H9 (cell line): ENCODE results near the gene ITGB8. TPM values are rescaled to one million over a fixed set of nuclear protein-coding genes. Genes with fewer than 3 reads are reported as not detected.

Source experiments
- DNase-seq: peaks from one replicate; pipeline ENCODE4 v3.0.0-alpha.2; 2017
- H2AFZ ChIP-seq: one replicate; pipeline ENCODE4 v1.6.1; 2013; ENCODE audit warnings: mild to moderate bottlenecking, low read length, control low read depth, moderate library complexity
- H2AK5ac ChIP-seq: 2 replicates; pipeline ENCODE4 v1.6.1; 2013; ENCODE audit warnings: low read length, control low read depth, mixed read lengths; ENCODE audit not compliant: insufficient read length
- H2BK120ac ChIP-seq: one replicate; pipeline ENCODE4 v1.6.1; 2013; ENCODE audit warnings: low read depth, mild to moderate bottlenecking, low read length, control low read depth, inconsistent platforms; ENCODE audit not compliant: poor library complexity, severe bottlenecking
- H2BK12ac ChIP-seq: 2 replicates; pipeline ENCODE4 v1.6.1; 2013; ENCODE audit warnings: low read length, control low read depth, mixed read lengths, low read depth; ENCODE audit not compliant: insufficient read length
- H2BK15ac ChIP-seq: 2 replicates; pipeline ENCODE4 v1.6.1; 2013; ENCODE audit warnings: low read depth, low read length, control low read depth
- H2BK20ac ChIP-seq: one replicate; pipeline ENCODE4 v1.6.1; 2013; ENCODE audit warnings: low read depth, mild to moderate bottlenecking, low read length, control low read depth, inconsistent platforms; ENCODE audit not compliant: poor library complexity, severe bottlenecking
- H2BK5ac ChIP-seq: 2 replicates; pipeline ENCODE4 v1.6.1; 2013; ENCODE audit warnings: low read length, control low read depth, mixed read lengths; ENCODE audit not compliant: insufficient read length
- H3K14ac ChIP-seq: 2 replicates; pipeline ENCODE4 v1.6.1; 2013; ENCODE audit warnings: low read length, control low read depth; ENCODE audit not compliant: insufficient read depth
- H3K18ac ChIP-seq: 2 replicates; pipeline ENCODE4 v1.6.1; 2013; ENCODE audit warnings: low read depth, mild to moderate bottlenecking, mixed read lengths, low read length, control low read depth; ENCODE audit not compliant: insufficient read length
- H3K23ac ChIP-seq: 2 replicates; pipeline ENCODE4 v1.6.1; 2013; ENCODE audit warnings: low read length, control low read depth, mixed read lengths, low read depth; ENCODE audit not compliant: insufficient read length
- H3K23me2 ChIP-seq: 2 replicates; pipeline ENCODE4 v1.6.1; 2013; ENCODE audit warnings: low read depth, mild to moderate bottlenecking, mixed read lengths, low read length, control low read depth; ENCODE audit not compliant: insufficient read length, poor library complexity, severe bottlenecking
- H3K27ac ChIP-seq: 2 replicates; pipeline ENCODE4 v1.5.1; 2013; ENCODE audit warnings: low read length, control low read depth, mixed read lengths, low read depth; ENCODE audit not compliant: insufficient read length
- H3K27me3 ChIP-seq: 2 replicates; pipeline ENCODE4 v1.6.1; 2013; ENCODE audit warnings: low read length, control low read depth, inconsistent platforms; ENCODE audit not compliant: insufficient read depth
- H3K4ac ChIP-seq: 2 replicates; pipeline ENCODE4 v1.6.1; 2013; ENCODE audit warnings: low read depth, mild to moderate bottlenecking, control low read depth, inconsistent platforms, low read length, moderate library complexity
- H3K4me1 ChIP-seq: 2 replicates; pipeline ENCODE4 v1.6.1; 2013; ENCODE audit warnings: low read length, control low read depth, inconsistent platforms; ENCODE audit not compliant: insufficient read depth
- H3K4me2 ChIP-seq: 2 replicates; pipeline ENCODE4 v1.6.1; 2013; ENCODE audit warnings: low read length, control low read depth, mixed read lengths; ENCODE audit not compliant: insufficient read length, insufficient read depth
- H3K56ac ChIP-seq: 2 replicates; pipeline ENCODE4 v1.6.1; 2013; ENCODE audit warnings: low read depth, mild to moderate bottlenecking, mixed read lengths, low read length, control low read depth; ENCODE audit not compliant: insufficient read length
- H3K79me1 ChIP-seq: 2 replicates; pipeline ENCODE4 v1.6.1; 2013; ENCODE audit warnings: low read depth, mild to moderate bottlenecking, moderate library complexity, low read length, control low read depth, inconsistent platforms; ENCODE audit not compliant: insufficient read depth, poor library complexity, severe bottlenecking
- H3K79me2 ChIP-seq: 2 replicates; pipeline ENCODE4 v1.6.1; 2013; ENCODE audit warnings: low read length, control low read depth, inconsistent platforms; ENCODE audit not compliant: insufficient read depth
- H3K9ac ChIP-seq: 2 replicates; pipeline ENCODE4 v1.6.1; 2013; ENCODE audit warnings: low read length, control low read depth, mixed read lengths; ENCODE audit not compliant: insufficient read length; ENCODE audit errors: extremely low read depth
- H3K9me3 ChIP-seq: one replicate; pipeline ENCODE4 v1.6.1; 2013; ENCODE audit warnings: low read depth, low read length, inconsistent platforms; ENCODE audit not compliant: control insufficient read depth
- H3T11ph ChIP-seq: one replicate; pipeline ENCODE4 v1.6.1; 2013; ENCODE audit warnings: mild to moderate bottlenecking, low read length, control low read depth, inconsistent platforms
- H4K20me1 ChIP-seq: one replicate; pipeline ENCODE4 v1.6.1; 2013; ENCODE audit not compliant: control insufficient read depth, insufficient read length, insufficient read depth
- H4K5ac ChIP-seq: 2 replicates; pipeline ENCODE4 v1.6.1; 2013; ENCODE audit warnings: low read depth, mild to moderate bottlenecking, mixed read lengths, low read length, control low read depth; ENCODE audit not compliant: insufficient read length
- H4K8ac ChIP-seq: replicated peaks from 2 replicates; pipeline ENCODE4 v1.6.1; 2013; ENCODE audit warnings: low read length, control low read depth, mixed read lengths, low read depth; ENCODE audit not compliant: insufficient read length
- H4K91ac ChIP-seq: 2 replicates; pipeline ENCODE4 v1.6.1; 2013; ENCODE audit warnings: low read depth, mild to moderate bottlenecking, moderate library complexity, mixed read lengths, low read length, control low read depth; ENCODE audit not compliant: insufficient read length
- H3K27ac Mint-ChIP-seq, 3 experiments: 2 replicates in 2 of 3; 3 replicates in 1 of 3; pipeline ENCODE4 v1.8.0; 2020 to 2021; ENCODE audit warnings: mixed read lengths in 3 of 3, mild to moderate bottlenecking in 1 of 3, moderate library complexity in 1 of 3
- H3K27me3 Mint-ChIP-seq: 2 replicates; pipeline ENCODE4 v1.8.0; 2021; ENCODE audit warnings: low read depth, mild to moderate bottlenecking, moderate library complexity, mixed read lengths
- H3K36me3 Mint-ChIP-seq, 3 experiments: 2 replicates in 2 of 3; 3 replicates in 1 of 3; pipeline ENCODE4 v1.8.0; 2020 to 2021; ENCODE audit warnings: low read depth in 3 of 3, mixed read lengths in 3 of 3; ENCODE audit not compliant: insufficient read depth in 1 of 3
- H3K4me1 Mint-ChIP-seq, 2 experiments: 2 replicates each; pipeline ENCODE4 v1.8.0; 2020; ENCODE audit warnings: mixed read lengths in 2 of 2
- H3K4me3 Mint-ChIP-seq, 2 experiments: 2 replicates in 1 of 2; 3 replicates in 1 of 2; pipeline ENCODE4 v1.8.0; 2020 to 2021; ENCODE audit warnings: mild to moderate bottlenecking in 2 of 2, mixed read lengths in 2 of 2, moderate library complexity in 1 of 2
- H3K9me3 Mint-ChIP-seq, 2 experiments: 2 replicates in 1 of 2; 3 replicates in 1 of 2; pipeline ENCODE4 v1.8.0; 2020; ENCODE audit warnings: mild to moderate bottlenecking in 2 of 2, mixed read lengths in 2 of 2, moderate library complexity in 1 of 2
- WGBS: extraction: QIAGEN DNeasy Blood & Tissue Kit; methylation state at CpG from one replicate; pipeline ENCODE4 v1.1.7; 2013; ENCODE audit warnings: missing lambda C conversion rate, low lambda C conversion rate, mixed read lengths; ENCODE audit not compliant: insufficient read length; ENCODE audit errors: extremely low coverage; 5-methylcytosine and 5-hydroxymethylcytosine counted together
- total RNA-seq: library from RNA; stranded (reverse); gene quantifications from 2 replicates; pipeline ENCODE4 v1.2.1, GENCODE V29; 2021
- TF ChIP-seq, protein P1 (sequence below): fragments of 200-600 bp; sonication (generic); conservative IDR thresholded peaks from 3 replicates; pipeline ENCODE4 v1.8.0; 2021; ENCODE audit warnings: antibody characterized with exemption, mild to moderate bottlenecking

ITGB8 gene
- total RNA-seq, 1 experiment from 2014 or later = 7.6 TPM

DNA sequence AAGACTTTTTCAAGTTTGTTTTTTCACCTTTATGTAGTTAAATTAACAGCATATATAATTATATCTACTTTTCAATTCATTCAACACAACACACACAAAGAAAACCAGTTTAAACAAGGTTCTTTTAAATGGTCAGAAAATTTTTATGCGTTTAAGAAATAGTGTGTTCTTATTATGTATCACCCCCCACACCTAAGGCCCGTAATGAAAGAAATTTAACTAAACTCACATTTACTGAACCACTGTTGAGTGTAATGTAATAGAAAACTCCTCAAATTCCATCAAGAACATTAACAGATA lies 19.0 kb upstream of the ITGB8 start:
- Histone ChIP-seq H3K9ac (no peak overlapping the region), H4K5ac (no peak overlapping the region), H3K79me1 (no peaks in the 10 kb centered on the region), H3K56ac (no peak overlapping the region), H2AK5ac (no peak overlapping the region), H3K23me2 (no peaks in the 10 kb centered on the region), H2BK20ac (no peak overlapping the region), H3K9me3 (no peaks in the 10 kb centered on the region), H3K18ac (no peak overlapping the region), H3K4me2 (no peak overlapping the region), H2BK120ac (no peak overlapping the region), H3K23ac (no peak overlapping the region), H3T11ph (no peak overlapping the region), H3K4me1 (peaks cover 3% of the 10 kb centered on the region; the same call in 1 of the 2 replicates), H2AFZ (no peak overlapping the region), H3K27me3 (no peaks in the 10 kb centered on the region), H3K27ac (no peak overlapping the region), H2BK12ac (no peak overlapping the region), H4K91ac (no peak overlapping the region), H2BK15ac (no peak overlapping the region), H3K14ac (no peak overlapping the region), H3K79me2 (no peaks in the 10 kb centered on the region), H2BK5ac (no peak overlapping the region), H4K8ac (no peak overlapping the region), H4K20me1 (no peaks in the 10 kb centered on the region), H3K4ac (no peak overlapping the region)
- Mint-ChIP-seq H3K4me3 (no peak overlapping the region), H3K27ac (no peak overlapping the region), H3K36me3 (no peaks in the 10 kb centered on the region), H3K4me1 (peaks cover 15 to 17% of the 10 kb centered on the region in 2 experiments), H3K9me3 (no peaks in the 10 kb centered on the region), H3K27me3 (no peaks in the 10 kb centered on the region)
- no peak for DNase-seq
- no CpG with 5 or more reads among the region's 2 CpGs for WGBS
- TF ChIP-seq, protein P1, sequence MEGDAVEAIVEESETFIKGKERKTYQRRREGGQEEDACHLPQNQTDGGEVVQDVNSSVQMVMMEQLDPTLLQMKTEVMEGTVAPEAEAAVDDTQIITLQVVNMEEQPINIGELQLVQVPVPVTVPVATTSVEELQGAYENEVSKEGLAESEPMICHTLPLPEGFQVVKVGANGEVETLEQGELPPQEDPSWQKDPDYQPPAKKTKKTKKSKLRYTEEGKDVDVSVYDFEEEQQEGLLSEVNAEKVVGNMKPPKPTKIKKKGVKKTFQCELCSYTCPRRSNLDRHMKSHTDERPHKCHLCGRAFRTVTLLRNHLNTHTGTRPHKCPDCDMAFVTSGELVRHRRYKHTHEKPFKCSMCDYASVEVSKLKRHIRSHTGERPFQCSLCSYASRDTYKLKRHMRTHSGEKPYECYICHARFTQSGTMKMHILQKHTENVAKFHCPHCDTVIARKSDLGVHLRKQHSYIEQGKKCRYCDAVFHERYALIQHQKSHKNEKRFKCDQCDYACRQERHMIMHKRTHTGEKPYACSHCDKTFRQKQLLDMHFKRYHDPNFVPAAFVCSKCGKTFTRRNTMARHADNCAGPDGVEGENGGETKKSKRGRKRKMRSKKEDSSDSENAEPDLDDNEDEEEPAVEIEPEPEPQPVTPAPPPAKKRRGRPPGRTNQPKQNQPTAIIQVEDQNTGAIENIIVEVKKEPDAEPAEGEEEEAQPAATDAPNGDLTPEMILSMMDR = no peak; the same call in 2 of the 3 replicates
